Activated naive CD4-positive, alpha-beta T cell (primary cell): ENCODE measurements around the gene WFIKKN1.

Experiments
- DNase-seq, 4 experiments: peaks; one replicate each; lab custom pipeline; 2025; lab: John Stamatoyannopoulos, UW

The WFIKKN1 gene

GRCh38 chr16:657487-657886, 26.7 kb downstream of the WFIKKN1 start:
- no peak for DNase-seq

GRCh38 chr16:658679-659571, 28.1 kb downstream of the WFIKKN1 start:
- no peak for DNase-seq

DNA sequence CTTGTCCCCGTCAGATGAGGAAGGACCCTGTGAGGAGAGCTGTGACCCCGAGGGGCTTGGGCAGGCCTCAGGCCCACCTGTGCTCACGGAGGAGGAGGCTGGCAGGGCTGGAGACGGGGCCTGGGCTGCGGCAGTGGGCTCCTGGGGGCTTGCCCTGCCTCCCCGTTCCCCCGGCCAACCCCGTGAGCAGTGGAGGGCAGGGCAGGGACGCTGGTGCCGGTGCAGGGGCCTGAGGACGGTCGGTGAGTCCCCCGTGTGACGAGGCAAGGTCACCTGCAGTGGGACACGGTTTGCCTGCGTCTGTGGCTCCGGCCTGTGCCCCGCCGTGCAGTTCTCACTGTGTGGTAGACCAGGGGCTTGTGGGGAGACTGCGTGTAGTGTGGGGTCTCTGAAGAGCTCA, 28.8 kb downstream of the WFIKKN1 start:
- no peak for DNase-seq

DNA sequence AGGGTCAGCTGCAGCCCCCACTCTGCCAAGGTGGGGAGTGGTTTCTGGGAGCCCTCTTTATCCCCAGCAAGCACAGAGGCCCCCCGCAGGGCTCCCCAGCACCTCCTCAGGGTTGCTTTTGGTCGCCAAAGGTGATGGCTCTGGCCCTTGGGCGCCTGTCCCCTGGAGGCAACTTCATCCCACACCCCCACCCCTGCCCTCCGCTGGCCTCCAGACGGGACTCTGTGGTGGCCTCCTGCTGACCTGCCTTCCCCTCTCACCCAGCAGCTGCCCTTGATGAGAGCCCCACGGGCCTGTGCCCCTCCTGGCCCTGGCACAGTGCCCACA, 29.3 kb downstream of the WFIKKN1 start:
- no peak for DNase-seq

DNA sequence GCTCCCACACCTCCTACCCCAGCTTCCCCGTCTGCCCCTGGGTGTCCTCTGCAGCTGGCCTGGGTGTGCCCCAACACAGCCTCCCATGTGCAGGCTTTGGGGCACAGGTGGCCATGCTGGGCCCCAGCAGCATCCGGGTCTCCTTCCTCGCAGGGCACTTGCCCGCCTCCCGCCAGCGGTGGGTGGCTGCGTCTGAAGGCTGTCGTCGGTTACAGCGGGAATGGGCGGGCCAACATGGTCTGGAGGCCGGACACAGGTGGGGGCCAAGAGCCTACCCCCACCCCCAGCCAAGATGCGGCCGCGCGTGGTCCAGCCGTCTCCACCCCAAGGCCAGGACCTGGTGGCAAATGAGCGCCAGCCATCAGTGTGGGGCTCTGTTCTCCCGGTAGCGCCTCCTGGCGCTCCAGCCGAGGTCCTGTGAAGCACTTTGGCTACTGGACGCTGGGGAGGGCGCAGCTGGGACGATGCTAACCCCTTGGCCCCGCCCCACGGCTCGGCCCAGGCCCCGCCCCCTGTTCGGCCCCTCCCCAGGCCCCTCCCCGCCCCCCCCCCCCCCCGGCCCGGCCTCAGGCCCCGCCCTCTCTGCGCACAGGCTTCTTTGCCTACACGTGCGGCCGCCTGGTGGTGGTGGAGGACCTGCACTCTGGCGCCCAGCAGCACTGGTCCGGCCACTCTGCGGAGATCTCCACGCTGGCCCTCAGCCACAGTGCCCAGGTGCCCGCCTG, 29.8 kb downstream of the WFIKKN1 start:
- DNase-seq: peak in 3 of 4 experiments; percentile 50 to 75 (median 61)

DNA sequence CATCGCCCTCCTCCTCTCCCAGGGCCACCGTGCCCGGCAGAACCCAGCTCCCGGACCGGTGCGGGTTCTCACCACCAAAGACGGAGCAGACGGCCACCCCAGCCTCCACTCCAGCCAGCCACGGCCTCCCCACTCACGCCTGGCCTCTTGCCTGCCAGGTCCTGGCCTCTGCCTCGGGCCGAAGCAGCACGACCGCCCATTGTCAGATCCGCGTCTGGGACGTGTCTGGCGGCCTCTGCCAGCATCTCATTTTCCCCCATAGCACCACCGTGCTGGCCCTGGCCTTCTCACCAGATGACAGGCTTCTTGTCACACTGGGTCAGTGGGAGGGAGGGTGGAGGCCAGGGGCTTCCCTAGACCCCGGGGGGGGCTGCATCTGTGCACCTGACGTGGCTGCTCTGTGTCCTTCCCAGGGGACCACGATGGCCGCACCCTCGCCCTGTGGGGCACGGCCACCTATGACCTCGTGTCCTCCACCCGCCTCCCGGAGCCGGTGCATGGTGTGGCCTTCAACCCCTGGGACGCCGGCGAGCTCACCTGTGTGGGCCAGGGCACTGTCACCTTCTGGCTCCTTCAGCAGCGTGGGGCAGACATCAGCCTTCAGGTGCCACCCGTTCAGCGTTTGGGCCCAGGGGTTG, 30.5 kb downstream of the WFIKKN1 start:
- no peak for DNase-seq

DNA sequence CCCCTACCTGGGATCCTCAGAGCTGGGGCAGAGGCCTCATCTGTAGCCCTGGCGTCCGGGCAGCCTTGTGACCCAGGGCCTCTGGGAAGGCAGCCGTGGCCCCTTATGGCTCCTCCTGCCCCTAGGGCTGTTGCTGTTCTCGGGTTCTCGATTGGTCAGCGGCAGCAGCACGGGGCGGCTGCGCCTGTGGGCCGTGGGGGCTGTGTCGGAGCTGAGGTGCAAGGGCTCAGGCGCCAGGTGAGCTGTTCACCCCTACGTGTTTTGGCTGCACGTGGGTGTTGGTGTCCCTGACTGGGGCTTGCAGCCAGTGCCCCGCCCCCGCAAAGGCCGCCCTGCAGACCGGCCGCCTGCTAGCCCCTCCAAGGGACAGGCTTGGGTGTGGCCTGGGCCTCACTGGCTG, 31.3 kb downstream of the WFIKKN1 start:
- DNase-seq: no peak

DNA sequence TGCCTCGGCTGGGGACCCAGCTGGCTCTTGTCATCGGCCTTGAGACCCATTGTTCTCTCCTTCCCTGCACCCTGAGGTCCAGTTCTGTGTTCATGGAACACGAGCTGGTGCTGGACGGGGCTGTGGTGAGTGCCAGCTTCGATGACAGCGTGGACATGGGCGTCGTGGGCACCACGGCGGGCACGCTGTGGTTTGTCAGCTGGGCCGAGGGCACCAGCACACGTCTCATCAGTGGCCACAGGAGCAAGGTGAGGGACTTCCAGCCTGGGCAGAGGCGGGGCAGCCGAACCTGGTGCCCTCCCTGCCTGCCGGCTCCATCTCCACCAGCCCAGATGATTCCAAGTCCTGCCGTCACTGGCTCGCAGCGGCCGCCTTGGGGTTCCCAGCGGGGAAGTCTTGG, 31.8 kb downstream of the WFIKKN1 start:
- no peak for DNase-seq

DNA sequence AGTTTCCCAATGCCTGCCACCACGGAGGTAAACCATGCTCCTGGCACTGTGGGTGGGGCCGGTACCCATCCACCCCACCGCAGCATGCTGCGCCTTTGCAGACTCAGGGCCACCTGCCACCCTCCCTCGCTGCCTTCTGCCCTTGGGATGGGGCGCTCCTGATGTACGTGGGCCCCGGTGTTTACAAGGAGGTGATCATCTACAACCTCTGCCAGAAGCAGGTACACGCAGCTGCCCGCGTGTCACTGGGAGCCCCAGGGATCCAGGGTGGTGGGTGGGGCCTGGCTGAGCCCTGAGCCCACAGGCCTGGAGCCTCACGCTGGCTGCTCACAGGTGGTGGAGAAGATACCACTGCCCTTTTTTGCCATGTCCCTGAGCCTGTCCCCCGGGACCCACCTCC, 35.8 kb downstream of the WFIKKN1 start:
- DNase-seq: no peak

- no peak for DNase-seq
These were observed 36.5 kb downstream of the WFIKKN1 start for GRCh38 chr16:667113-667779.

GRCh38 chr16:667780-668518, 37.2 kb downstream of the WFIKKN1 start, which contains the start of gene RHOT2:
Gene RHOT2, plus strand, starts transcription at chr16:668132. Its CDS starts 68 bp downstream, at chr16:668200.
- peak; percentile 73 to 89 (median 80) for DNase-seq

DNA sequence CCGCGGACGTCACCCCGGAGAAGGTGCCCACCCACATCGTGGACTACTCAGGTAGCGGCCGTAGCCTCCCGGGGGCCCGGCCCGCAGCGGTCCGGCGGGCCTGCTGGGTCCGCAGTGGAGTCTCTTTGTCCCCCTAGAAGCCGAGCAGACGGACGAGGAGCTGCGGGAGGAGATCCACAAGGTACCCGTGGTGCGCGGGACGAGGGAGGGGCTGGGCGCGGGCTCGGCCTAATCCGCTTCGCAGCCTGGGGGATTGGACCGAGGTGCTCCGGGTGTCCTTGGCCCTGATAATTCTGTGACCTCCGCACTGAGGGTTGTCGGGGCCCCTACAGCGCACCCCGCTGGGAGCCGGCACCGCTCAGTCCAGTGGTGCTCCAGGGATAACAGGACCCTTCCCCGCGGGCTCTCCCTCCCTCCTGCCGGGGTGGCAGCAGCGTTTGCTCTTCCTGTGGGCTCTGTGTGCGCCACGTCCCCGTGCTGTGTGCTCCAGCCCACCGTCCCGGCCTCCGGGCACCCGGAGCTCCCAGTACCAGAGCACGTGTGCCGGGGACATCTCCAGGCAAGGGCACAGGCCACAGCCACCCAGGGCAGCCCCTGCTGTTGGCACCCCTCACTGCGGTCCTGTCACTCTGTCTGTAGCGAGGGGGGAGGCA, 37.9 kb downstream of the WFIKKN1 start:
- no peak for DNase-seq

DNA sequence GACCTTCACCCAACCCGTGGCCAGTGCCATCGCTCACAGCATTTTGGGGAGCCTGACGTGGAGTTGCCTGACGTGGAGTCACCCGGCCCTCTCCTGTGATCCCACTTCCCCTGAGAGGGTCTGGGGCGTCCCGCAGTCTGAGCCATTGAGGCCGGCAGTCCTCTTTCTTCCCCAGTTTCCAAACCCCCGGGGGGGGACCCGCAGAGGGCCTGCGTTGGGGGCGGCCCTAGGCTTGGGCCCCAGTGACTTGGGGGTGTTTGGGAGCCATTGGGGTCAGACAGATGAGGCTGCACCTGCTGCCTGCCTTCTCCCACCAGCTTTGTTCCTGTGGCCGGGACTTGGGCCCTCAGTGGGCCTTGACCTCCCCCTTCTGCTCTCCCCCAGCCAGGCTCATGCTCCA, 38.9 kb downstream of the WFIKKN1 start:
- no peak for DNase-seq

- DNase-seq: no peak
These were observed 39.9 kb downstream of the WFIKKN1 start for GRCh38 chr16:670485-671352.

DNA sequence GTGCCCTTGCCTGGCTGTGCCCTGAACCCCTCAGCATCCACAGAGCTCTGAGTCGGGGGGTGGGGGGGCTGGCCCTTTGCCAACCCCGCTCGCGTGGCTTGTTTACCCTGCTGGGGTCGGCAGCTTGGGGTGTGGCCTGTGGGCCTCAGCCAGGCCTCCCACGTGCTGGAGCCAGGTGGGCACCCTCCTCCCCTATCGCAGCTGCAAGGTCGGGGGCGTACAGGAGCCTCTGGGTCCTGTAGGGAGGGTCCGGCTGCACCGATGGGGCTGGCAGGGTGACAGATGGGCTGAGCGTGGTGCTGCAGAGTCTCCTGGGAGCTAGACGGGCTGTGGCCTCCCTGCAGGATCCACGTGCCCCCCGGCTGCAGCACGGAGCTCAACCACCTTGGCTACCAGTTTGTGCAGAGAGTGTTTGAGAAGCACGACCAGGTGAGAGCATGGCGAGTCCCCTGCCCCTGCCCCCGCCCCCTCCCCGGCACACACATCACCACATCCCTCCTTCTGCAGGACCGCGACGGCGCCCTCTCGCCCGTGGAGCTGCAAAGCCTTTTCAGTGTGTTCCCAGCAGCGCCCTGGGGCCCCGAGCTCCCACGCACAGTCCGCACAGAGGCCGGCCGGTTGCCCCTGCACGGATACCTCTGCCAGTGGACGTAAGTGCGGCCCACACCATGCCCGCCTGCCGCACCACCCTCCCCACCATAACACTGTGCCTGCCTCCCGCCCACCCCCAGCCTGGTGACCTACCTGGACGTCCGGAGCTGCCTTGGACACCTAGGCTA, 40.8 kb downstream of the WFIKKN1 start:
- DNase-seq: no peak

DNA sequence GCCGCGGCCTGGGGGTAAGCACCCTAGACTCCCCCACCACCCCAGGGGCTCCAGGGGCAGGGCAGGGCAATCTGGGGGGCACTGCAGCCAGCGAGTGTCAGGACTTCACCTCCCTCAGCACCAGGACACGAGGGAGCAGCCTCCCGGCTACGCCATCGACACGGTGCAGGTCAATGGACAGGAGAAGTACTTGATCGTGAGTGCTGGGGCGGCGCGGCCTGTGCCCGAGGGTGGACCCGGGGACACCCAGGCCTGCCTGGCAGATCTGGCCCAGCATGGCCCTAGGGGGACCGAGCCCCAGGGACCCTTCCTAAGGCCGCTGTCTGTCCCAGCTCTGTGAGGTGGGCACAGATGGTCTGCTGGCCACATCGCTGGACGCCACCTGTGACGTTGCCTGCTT, 41.6 kb downstream of the WFIKKN1 start:
- DNase-seq: no peak

DNA sequence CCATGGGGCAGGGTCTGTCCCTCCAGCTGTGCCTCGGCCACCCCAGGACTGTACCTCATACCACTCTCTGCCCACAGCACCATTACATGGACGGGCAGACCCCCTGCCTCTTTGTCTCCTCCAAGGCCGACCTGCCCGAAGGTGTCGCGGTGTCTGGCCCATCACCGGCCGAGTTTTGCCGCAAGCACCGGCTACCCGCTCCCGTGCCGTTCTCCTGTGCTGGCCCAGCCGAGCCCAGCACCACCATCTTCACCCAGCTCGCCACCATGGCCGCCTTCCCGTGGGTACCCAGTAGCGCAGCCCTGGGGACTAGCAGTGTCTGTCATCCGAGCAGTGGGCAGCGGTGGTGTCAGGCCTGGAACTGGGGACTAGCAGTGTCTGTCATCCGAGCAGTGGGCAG, 42.1 kb downstream of the WFIKKN1 start:
- no peak for DNase-seq

DNA sequence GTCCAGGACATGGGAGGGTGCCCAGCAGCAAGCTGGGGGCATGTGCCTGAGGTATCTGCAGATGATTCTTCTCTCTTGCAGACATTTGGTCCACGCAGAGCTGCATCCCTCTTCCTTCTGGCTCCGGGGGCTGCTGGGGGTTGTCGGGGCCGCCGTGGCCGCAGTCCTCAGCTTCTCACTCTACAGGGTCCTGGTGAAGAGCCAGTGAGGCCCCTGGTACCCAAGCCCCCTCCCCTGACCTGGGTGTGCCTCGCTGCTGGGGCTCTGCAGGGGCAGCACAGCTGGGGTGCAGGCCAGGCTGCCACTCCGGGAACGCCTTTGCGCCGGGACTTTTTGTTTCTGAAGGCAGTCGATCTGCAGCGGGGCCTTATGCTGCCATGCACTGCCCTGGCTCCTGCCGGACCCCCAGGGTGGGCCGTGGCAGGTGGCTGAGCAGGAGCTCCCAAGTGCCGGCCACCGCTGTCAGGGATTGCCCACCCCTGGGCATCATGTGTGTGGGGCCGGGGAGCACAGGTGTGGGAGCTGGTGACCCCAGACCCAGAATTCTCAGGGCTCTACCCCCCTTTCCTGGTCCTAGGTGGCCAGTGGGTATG, 42.7 kb downstream of the WFIKKN1 start:
- DNase-seq: no peak
